ACC112 (cell line): ENCODE measurements around the gene TIPRL.

Experiments used
- H2AFZ ChIP-seq: fragments of 200-600 bp; sonication (generic); one replicate; pipeline ENCODE4 v1.6.0; 2017; ENCODE audit warnings: antibody characterized with exemption, low read length; ENCODE audit not compliant: unreplicated experiment
- H3K27ac ChIP-seq: fragments of 200-600 bp; sonication (generic); 2 replicates; pipeline ENCODE4 v1.5.1; 2014; ENCODE audit warnings: low read depth, mild to moderate bottlenecking, antibody characterized with exemption, low read length, moderate library complexity
- H3K27me3 ChIP-seq: fragments of 200-600 bp; sonication (generic); 2 replicates; pipeline ENCODE4 v1.6.1; 2014; ENCODE audit warnings: mild to moderate bottlenecking, antibody characterized with exemption, low read length, moderate library complexity, mixed read lengths; ENCODE audit not compliant: insufficient read depth
- H3K36me3 ChIP-seq: fragments of 200-600 bp; sonication (generic); 2 replicates; pipeline ENCODE4 v1.6.1; 2016; ENCODE audit warnings: mild to moderate bottlenecking, antibody characterized with exemption, low read length, moderate library complexity, mixed read lengths; ENCODE audit not compliant: insufficient read depth
- H3K4me1 ChIP-seq: fragments of 200-600 bp; sonication (generic); one replicate; pipeline ENCODE4 v1.6.1; 2016; ENCODE audit warnings: low read length, mixed read lengths; ENCODE audit not compliant: insufficient read depth, unreplicated experiment, control insufficient read depth
- H3K4me3 ChIP-seq: fragments of 200-600 bp; sonication (generic); 2 replicates; pipeline ENCODE4 v1.5.1; 2014; ENCODE audit warnings: mild to moderate bottlenecking, low read depth, low read length
- H3K79me2 ChIP-seq: fragments of 200-600 bp; sonication (generic); one replicate; pipeline ENCODE4 v1.6.0; 2016; ENCODE audit warnings: low read length; ENCODE audit not compliant: control insufficient read depth, unreplicated experiment, insufficient read depth

The TIPRL gene

DNA sequence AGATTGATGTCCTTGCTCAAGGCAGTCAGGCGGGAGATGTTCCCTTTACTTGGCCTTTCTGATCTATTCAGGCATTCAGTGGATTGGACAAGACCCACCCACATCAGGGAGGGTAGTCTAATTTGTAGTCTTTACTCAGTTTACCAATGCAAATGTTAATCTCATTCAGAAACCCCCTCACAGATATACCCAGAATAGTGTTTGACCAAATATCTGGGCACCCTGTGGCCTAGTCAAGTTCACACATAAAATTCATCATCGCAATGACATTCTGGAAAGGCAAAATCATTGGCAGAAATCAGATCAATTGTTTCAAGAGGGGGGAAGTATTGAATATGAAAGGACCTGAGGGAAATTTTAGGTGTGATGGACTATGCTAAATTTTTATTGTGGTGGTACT lies 34.6 kb downstream of the TIPRL start:
- H3K79me2 ChIP-seq: no peaks in the 10 kb centered on the region
- no peaks in the 10 kb centered on the region for H3K36me3 ChIP-seq
- H3K27ac ChIP-seq: no peak overlapping the region
- no peaks in the 10 kb centered on the region for H3K4me1 ChIP-seq
- H3K27me3 ChIP-seq: no peaks in the 10 kb centered on the region
- no peak overlapping the region for H3K4me3 ChIP-seq
- H2AFZ ChIP-seq: no peak overlapping the region

DNA sequence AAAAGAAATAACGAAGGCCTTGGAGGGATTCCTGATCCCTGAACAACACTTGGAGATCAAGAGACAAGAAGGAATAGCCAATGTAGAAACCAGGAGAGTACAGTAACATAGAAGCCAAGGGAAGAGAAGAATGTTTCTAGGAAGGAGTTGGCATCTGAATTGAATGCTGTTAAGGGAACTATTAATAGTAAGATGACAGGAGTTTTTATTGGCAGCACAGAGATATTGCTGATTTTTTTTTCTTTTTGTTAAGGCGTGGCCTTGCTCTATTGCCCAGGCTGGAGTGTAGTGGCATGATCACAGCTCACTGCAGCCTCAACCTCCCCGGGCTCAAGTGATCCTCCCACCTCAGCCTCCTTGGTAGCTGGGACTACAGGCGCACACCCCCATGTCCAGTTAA lies 37.4 kb downstream of the TIPRL start:
- no peaks in the 10 kb centered on the region for H3K36me3 ChIP-seq
- H3K79me2 ChIP-seq: no peaks in the 10 kb centered on the region
- no peaks in the 10 kb centered on the region for H3K4me1 ChIP-seq
- H2AFZ ChIP-seq: no peak overlapping the region
- H3K27me3 ChIP-seq: no peaks in the 10 kb centered on the region
- H3K4me3 ChIP-seq: no peak overlapping the region
- no peak overlapping the region for H3K27ac ChIP-seq

DNA sequence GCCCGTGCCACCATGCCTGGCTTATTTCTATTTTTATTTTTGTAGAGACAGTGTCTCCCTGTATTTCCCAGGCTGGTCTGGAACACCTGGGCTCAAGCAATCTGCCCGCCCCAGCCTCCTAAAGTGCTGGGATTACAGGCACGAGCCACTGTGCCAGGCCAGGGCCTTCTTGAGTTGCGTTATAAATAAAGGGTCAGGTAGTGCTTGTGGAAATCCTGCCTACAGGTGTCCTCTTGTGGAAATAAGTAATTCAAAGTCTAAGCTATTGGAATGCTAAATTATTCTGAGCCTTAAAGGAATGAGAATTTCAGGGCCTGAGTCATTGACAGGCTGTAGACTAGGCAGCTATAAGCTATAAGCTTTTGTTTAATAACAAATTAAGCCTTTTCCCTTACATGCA lies 38.9 kb downstream of the TIPRL start:
- Histone ChIP-seq H3K27me3 (no peaks in the 10 kb centered on the region), H3K36me3 (no peaks in the 10 kb centered on the region), H3K27ac (no peak overlapping the region), H3K4me1 (no peaks in the 10 kb centered on the region), H3K79me2 (no peaks in the 10 kb centered on the region), H3K4me3 (no peak overlapping the region), H2AFZ (no peak overlapping the region)

DNA sequence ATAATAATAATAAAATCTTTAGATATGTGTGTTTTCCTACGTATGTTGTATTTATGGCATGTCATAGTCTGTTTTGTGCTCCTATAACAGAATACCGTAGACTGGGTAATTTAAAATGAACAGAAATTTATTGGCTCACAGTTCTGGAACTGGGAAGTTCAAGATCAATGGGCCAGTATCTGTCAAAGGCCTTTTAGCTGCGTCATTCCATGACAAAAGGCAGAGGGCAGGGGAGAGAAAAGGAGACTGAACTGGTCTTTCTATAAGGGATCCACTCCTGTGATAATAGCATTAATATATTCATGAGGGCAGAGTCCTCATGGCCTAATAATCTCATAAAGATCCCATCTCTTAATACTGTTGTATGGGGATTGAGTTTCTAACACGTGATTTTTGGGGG lies 39.9 kb downstream of the TIPRL start:
- Histone ChIP-seq H3K36me3 (no peaks in the 10 kb centered on the region), H3K4me1 (peaks cover 2% of the 10 kb centered on the region), H3K27ac (no peak overlapping the region), H3K4me3 (no peak overlapping the region), H2AFZ (no peak overlapping the region), H3K27me3 (no peaks in the 10 kb centered on the region), H3K79me2 (no peaks in the 10 kb centered on the region)

DNA sequence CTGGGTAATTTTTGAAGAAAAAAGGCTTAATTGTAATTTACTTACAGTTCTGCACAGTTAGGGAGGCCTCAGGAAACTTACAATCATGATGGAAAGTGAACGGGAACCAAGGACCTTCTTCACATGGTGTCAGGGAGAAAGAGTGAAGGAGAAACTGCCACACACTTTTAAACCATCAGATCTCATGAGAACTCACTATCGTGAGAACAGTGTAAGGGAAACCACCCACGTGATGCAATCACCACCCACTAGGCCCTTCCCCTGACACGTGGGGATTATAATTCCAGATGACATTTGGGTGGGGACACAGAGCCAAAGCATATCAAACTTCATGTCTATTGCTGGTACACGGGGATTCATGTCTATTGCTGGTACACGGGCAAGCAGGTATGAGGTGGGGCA lies 41.7 kb downstream of the TIPRL start:
- no peaks in the 10 kb centered on the region for H3K27me3 ChIP-seq
- H3K27ac ChIP-seq: no peak overlapping the region
- no peaks in the 10 kb centered on the region for H3K79me2 ChIP-seq
- no peak overlapping the region for H3K4me3 ChIP-seq
- H2AFZ ChIP-seq: no peak overlapping the region
- H3K36me3 ChIP-seq: no peaks in the 10 kb centered on the region
- peaks cover 6% of the 10 kb centered on the region for H3K4me1 ChIP-seq

DNA sequence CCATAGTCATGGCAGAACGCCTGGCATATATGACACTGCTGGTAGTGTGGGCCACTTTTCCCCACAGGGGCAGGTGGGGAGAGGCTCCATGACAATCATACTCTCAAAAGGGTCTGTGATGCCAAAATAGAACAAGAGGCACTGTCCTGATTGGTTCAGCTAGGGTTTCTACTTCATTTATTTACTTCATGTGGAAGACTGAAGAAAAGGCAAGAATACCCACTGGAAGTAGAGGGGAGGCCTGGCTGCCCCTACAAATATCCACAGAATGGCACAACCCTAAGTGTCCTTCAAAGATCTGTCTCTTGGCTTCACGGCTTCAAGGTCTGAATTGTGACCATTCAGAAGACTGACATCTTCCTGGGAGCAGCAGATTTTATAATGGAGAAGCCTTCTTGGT lies 42.5 kb downstream of the TIPRL start:
- peaks cover 6% of the 10 kb centered on the region for H3K4me1 ChIP-seq
- H3K36me3 ChIP-seq: no peaks in the 10 kb centered on the region
- H2AFZ ChIP-seq: no peak overlapping the region
- H3K4me3 ChIP-seq: no peak overlapping the region
- H3K27me3 ChIP-seq: no peaks in the 10 kb centered on the region
- no peak overlapping the region for H3K27ac ChIP-seq
- peaks cover 4% of the 10 kb centered on the region for H3K79me2 ChIP-seq

DNA sequence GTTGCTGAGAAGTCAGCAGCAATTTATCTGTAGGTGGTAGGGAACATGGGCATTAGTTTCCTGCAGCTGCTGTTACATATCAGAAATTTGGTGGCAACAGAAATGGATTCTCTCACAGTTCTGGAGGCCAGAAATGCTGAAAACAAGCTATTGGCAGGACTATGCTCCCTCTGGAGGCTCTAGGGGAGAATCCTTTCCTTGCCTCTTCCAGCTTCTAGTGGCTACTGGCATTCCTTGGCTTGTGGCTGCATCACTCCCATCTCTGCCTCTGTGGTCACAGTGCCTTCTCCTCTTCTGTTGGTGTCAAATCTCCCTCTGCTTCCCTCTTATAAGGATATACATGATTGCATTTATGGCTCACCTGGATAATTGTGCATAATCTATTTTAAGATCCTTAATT lies 44.5 kb downstream of the TIPRL start:
- no peaks in the 10 kb centered on the region for H3K27me3 ChIP-seq
- peaks cover 13% of the 10 kb centered on the region for H3K4me1 ChIP-seq
- no peaks in the 10 kb centered on the region for H3K36me3 ChIP-seq
- H3K27ac ChIP-seq: no peak overlapping the region
- no peak overlapping the region for H3K4me3 ChIP-seq
- H2AFZ ChIP-seq: no peak overlapping the region
- peaks cover 22% of the 10 kb centered on the region for H3K79me2 ChIP-seq

DNA sequence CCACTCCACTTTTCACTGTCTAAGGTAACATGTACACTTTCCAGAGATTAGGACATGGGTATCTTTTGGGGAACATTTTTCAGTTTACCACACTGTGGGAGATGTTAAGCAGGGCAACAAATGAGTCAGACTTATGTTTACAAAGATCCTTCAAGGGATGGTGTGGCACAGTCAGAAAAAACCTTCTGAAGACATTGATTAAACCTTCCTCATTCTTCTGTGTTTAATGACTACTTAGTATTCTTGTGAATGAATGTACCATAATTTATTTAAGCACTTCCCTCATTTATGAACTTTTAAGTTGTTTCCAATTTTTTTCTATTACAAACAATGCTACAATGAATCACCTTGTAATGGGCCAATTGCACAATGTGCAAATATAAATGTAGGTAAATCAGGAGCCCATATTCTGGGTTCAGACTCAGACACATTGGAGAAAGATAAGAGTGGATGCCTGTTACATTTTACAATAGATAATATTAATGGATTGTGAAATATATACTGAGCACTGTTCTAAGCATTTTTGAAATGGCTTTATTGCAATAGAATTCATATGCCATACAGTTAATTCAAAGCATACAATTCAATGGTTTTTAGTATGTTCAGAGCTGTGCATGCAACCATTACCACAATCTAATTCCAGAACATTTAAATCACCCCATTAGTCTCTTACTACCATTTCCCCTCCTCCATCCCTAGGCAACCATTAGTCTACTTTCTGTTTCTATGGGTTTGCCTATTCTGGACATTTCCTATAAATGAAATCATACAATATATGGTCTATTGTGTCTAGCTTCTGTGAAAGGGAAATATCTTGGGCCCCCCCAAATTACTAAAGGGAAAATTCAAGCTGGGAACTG lies 45.1 kb downstream of the TIPRL start:
- Histone ChIP-seq H3K27ac (no peak overlapping the region), H3K36me3 (no peaks in the 10 kb centered on the region), H3K79me2 (peaks cover 29% of the 10 kb centered on the region), H2AFZ (no peak overlapping the region), H3K4me1 (peaks cover 20% of the 10 kb centered on the region), H3K4me3 (no peak overlapping the region), H3K27me3 (no peaks in the 10 kb centered on the region)

DNA sequence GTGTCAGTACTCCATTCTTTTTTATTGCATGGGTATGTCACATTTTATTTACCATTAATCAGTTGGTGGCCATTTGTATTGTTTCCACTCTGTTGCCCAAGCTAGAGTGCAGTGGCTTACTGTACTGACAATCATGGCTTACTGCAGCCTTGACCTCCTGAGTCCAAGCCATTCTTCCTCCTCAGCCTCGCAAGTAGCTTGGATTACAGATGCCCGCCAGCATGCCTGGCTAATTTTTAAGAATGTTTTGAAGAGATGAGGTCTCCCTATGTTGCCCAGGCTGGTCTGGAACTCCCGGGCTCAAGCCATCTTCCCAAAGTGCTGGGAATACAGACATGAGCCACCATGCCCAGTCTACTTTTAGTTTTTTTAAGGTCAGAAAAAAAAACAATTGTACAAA lies 46.2 kb downstream of the TIPRL start:
- H3K4me1 ChIP-seq: peaks cover 24% of the 10 kb centered on the region
- H2AFZ ChIP-seq: peak overlapping the region; percentile 89
- H3K79me2 ChIP-seq: peaks cover 39% of the 10 kb centered on the region
- H3K4me3 ChIP-seq: peak overlapping the region; percentile 90
- H3K27ac ChIP-seq: no peak overlapping the region
- peaks cover 3% of the 10 kb centered on the region; the same call in 1 of the 2 replicates for H3K36me3 ChIP-seq
- no peaks in the 10 kb centered on the region for H3K27me3 ChIP-seq

DNA sequence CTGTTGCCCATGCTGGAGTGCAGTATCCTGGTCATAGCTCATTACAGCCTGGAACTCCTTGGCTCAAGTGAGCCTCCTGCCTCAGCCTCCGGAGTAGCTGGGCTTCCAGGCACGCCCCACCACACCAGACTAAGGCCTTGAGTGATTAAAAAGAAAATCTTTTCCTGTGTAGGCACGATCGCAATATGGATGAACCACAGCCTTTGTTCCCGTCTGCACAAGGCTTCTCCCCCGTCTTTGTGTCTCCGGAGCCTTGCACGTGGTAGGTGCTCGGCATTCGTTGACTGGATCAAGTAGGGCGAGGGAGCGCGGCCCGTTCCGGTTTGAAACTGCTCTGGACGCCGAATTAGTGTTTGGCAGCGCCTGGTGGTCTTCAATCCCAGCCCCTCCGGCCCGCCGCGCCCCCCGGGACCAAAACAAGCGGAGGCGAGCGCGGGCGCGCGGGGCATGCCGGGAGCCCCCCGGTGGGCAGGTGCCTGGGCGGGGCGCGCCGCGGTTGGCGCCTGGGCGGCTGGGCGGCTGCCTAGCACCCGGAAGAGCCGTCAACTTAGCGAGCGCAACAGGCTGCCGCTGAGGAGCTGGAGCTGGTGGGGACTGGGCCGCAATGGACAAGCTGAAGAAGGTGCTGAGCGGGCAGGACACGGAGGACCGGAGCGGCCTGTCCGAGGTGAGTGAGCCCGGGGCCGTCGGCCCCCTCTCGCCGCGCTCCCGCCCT lies 46.9 kb downstream of the TIPRL start, which contains the start of gene SFT2D2:
Gene SFT2D2 (plus strand): TSS at position 529 of the 715 bp plus-strand sequence. CDS start 76 bp downstream, at position 605.
- Histone ChIP-seq H3K27me3 (no peaks in the 10 kb centered on the region), H3K36me3 (peaks cover 3% of the 10 kb centered on the region; the same call in 1 of the 2 replicates), H3K4me1 (peaks cover 24% of the 10 kb centered on the region), H3K4me3 (peak within 1 kb of the TSS; percentile 90), H2AFZ (peak within 1 kb of the TSS; percentile 89), H3K79me2 (peaks cover 44% of the 10 kb centered on the region), H3K27ac (peak within 1 kb of the TSS; percentile 50)
